Measurements from ENCODE around the gene MAST4.

DNA sequence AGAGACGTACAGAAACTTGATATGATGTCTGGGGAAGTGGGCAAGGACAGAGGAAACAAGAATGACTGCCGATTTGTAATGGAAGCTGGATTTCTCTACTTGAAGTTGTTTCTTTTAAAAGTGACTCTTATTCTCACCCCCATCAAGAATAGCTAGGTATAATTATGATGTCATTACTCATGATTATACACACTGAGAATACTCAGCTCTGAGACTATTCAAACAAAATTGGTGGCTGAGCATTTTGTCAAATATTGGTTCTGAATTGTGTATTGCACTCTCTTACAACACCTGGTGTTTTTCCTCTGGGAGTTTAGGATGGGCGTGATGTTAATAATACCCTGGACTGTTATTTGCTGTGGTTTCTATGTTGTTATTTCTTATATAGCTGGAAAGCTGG lies 46.3 kb downstream of the MAST4 start:
- TF ChIP-seq CHD2 (IDR thresholded peaks at IDR 0.05; ENCODE audit: low read depth, low read length): no peak
- TF ChIP-seq CC2D1A (CRISPR knock-in tag; IDR thresholded peaks at IDR 0.05): no peak
- TF ChIP-seq HNRNPLL (IDR thresholded peaks at IDR 0.05; ENCODE audit: low read depth, low read length, poor library complexity, severe bottlenecking): no peak
- TF ChIP-seq, protein P1, sequence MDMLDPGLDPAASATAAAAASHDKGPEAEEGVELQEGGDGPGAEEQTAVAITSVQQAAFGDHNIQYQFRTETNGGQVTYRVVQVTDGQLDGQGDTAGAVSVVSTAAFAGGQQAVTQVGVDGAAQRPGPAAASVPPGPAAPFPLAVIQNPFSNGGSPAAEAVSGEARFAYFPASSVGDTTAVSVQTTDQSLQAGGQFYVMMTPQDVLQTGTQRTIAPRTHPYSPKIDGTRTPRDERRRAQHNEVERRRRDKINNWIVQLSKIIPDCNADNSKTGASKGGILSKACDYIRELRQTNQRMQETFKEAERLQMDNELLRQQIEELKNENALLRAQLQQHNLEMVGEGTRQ (IDR thresholded peaks at IDR 0.05; ENCODE audit: low read depth, low read length): no peak
- TF ChIP-seq, protein P1 (CRISPR knock-in tag; IDR thresholded peaks at IDR 0.05; ENCODE audit: borderline replicate concordance): no peak
- no peak for TF ChIP-seq ZNF788 (CRISPR knock-in tag; IDR thresholded peaks at IDR 0.05; ENCODE audit: borderline replicate concordance)
- TF ChIP-seq IKZF4 (CRISPR knock-in tag; IDR thresholded peaks at IDR 0.05; ENCODE audit: borderline replicate concordance, low read depth, not compliant biosample characterization): no peak
- TF ChIP-seq AHR (CRISPR knock-in tag; IDR thresholded peaks at IDR 0.05): no peak

Measured in HepG2 (cell line).